Measurements from ENCODE around the gene FCER1G.

FCER1G gene

DNA sequence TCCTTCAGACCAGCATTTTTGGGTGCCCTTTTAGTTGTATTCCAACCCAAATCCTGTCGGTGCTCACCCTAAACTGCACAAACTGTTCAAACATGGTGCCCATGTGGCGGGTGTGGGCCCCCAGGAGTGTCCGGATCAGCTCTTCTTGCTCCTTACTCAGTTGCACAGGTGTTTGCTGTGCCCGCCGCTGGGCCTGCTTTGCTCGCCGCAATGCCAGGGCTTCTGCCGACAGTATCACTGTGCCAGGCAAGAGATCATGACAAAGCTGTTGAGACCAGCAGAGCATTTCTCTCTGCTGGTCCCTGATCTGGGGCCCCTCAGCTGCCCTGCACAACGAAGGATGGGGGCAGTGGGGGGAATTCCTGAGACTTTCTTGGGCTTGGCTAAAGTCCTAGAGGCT lies 18.0 kb downstream of the FCER1G start:
- Histone ChIP-seq H3K36me3 (ENCODE audit: control insufficient read depth in 2 of 2, insufficient read depth in 1 of 2, low read length in 2 of 2) (peaks cover 0 to 30% of the 10 kb centered on the region in 2 experiments; a peak in 1 of 3 replicates), H3K9me3 (ENCODE audit: control insufficient read depth, insufficient read depth, low read depth, low read length) (no peaks in the 10 kb centered on the region), H3K4me3 (ENCODE audit: low read depth, low read length) (no peak overlapping the region), H3K27ac (ENCODE audit: extremely low read depth, low read depth, low read length) (no peak overlapping the region), H3K4me1 (ENCODE audit: control insufficient read depth, insufficient read depth, low read length) (no peaks in the 10 kb centered on the region)
- ChIA-PET CTCF (interaction anchor here (0.6 to 1.5 kb wide), 4 partner anchors 58 to 802 kb away, joined by 3 to 7 read pairs (median 5); no protein-coding TSS in a partner anchor), POLR2A (interaction anchor here (1.2 kb wide), 1 partner anchor 81 kb away, joined by 3 read pairs; the partner anchor contains the start of gene SDHC)
- TF ChIP-seq ZNF133 (tag by site-specific recombination; IDR thresholded peaks at IDR 0.05) (no peak), ZNF433 (tag by site-specific recombination; IDR thresholded peaks at IDR 0.05; ENCODE audit: low read depth) (no peak), ZNF2 (tag by site-specific recombination; IDR thresholded peaks at IDR 0.05) (no peak), ZNF157 (tag by site-specific recombination; IDR thresholded peaks at IDR 0.05) (no peak), REPIN1 (tag by site-specific recombination; IDR thresholded peaks at IDR 0.05; ENCODE audit: low read depth) (no peak), ZNF146 (tag by site-specific recombination; IDR thresholded peaks at IDR 0.05) (no peak), KLF1 (tag by site-specific recombination; IDR thresholded peaks at IDR 0.05) (no peak), ZNF394 (tag by site-specific recombination; IDR thresholded peaks at IDR 0.05; ENCODE audit: borderline replicate concordance) (no peak), ZNF221 (tag by site-specific recombination; IDR thresholded peaks at IDR 0.05; ENCODE audit: borderline replicate concordance) (no peak)
- TF ChIP-seq, protein P1, sequence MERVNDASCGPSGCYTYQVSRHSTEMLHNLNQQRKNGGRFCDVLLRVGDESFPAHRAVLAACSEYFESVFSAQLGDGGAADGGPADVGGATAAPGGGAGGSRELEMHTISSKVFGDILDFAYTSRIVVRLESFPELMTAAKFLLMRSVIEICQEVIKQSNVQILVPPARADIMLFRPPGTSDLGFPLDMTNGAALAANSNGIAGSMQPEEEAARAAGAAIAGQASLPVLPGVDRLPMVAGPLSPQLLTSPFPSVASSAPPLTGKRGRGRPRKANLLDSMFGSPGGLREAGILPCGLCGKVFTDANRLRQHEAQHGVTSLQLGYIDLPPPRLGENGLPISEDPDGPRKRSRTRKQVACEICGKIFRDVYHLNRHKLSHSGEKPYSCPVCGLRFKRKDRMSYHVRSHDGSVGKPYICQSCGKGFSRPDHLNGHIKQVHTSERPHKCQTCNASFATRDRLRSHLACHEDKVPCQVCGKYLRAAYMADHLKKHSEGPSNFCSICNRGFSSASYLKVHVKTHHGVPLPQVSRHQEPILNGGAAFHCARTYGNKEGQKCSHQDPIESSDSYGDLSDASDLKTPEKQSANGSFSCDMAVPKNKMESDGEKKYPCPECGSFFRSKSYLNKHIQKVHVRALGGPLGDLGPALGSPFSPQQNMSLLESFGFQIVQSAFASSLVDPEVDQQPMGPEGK (tag by site-specific recombination; IDR thresholded peaks at IDR 0.05): no peak
- TF ChIP-seq, protein P2, sequence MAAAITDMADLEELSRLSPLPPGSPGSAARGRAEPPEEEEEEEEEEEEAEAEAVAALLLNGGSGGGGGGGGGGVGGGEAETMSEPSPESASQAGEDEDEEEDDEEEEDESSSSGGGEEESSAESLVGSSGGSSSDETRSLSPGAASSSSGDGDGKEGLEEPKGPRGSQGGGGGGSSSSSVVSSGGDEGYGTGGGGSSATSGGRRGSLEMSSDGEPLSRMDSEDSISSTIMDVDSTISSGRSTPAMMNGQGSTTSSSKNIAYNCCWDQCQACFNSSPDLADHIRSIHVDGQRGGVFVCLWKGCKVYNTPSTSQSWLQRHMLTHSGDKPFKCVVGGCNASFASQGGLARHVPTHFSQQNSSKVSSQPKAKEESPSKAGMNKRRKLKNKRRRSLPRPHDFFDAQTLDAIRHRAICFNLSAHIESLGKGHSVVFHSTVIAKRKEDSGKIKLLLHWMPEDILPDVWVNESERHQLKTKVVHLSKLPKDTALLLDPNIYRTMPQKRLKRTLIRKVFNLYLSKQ (tag by site-specific recombination; IDR thresholded peaks at IDR 0.05; ENCODE audit: borderline replicate concordance): no peak

DNA sequence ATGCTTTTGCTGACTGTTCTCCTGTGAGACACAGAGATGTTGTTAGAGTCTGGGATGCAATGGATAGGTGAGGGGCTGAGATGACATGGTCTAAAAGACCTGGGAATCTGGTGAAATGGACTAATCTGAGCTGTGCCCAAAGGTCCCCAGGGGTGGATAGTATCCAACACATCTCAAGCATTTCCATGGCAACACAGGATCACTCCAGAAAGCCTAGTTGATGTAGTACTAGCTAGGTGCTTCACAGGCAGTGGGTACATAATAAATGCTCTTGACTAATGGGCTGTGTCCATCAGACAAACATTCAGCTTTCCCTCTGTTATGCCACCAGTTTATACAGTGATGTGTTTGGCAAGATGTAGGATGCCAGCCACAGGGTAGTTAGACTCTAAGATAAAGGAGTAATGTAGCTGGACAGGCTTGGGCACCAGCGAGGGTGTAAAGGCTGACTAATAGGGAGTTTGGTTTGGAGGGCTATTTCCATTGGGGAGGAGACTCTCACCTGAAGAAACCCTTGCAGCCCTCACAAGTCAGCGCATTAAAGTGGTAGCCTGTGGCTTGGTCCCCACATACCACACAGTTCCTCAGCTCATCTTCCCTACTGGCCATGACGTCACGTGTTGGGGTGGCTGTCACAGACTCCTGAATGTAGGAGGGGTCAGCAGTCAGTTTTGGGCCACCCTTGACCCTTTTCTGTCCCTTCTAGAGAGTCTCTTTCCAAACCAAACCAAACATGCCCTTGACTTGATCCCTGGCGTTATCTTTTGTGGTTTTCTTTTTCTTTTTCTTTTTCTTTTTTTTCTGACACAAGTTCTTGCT lies 21.1 kb downstream of the FCER1G start:
- ChIA-PET CTCF (interaction anchor here (0.6 to 1.9 kb wide), 6 partner anchors 9 to 458 kb away, joined by 3 to 10 read pairs (median 4); partner anchors contain the start of gene TOMM40L), POLR2A (interaction anchor here (0.6 to 1.5 kb wide), 2 partner anchors 10 to 46 kb away, joined by 3 to 8 read pairs; partner anchors contain the start of gene TOMM40L)
- Histone ChIP-seq H3K36me3 (ENCODE audit: control insufficient read depth in 2 of 2, insufficient read depth in 1 of 2, low read length in 2 of 2) (no peaks in the 10 kb centered on the region), H3K9me3 (ENCODE audit: control insufficient read depth, insufficient read depth, low read depth, low read length) (no peaks in the 10 kb centered on the region), H3K4me3 (ENCODE audit: low read depth, low read length) (no peak overlapping the region), H3K27ac (ENCODE audit: extremely low read depth, low read depth, low read length) (no peak overlapping the region), H3K4me1 (ENCODE audit: control insufficient read depth, insufficient read depth, low read length) (no peaks in the 10 kb centered on the region)
- 0 out of 2 replicates have a peak, but pooled peaks have one; percentile 7 for TF ChIP-seq ZNF664 (tag by site-specific recombination; IDR thresholded peaks at IDR 0.05)
- TF ChIP-seq, protein P3, sequence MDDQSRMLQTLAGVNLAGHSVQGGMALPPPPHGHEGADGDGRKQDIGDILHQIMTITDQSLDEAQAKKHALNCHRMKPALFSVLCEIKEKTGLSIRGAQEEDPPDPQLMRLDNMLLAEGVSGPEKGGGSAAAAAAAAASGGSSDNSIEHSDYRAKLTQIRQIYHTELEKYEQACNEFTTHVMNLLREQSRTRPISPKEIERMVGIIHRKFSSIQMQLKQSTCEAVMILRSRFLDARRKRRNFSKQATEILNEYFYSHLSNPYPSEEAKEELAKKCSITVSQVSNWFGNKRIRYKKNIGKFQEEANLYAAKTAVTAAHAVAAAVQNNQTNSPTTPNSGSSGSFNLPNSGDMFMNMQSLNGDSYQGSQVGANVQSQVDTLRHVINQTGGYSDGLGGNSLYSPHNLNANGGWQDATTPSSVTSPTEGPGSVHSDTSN (CRISPR knock-in tag; IDR thresholded peaks at IDR 0.05): no peak

DNA sequence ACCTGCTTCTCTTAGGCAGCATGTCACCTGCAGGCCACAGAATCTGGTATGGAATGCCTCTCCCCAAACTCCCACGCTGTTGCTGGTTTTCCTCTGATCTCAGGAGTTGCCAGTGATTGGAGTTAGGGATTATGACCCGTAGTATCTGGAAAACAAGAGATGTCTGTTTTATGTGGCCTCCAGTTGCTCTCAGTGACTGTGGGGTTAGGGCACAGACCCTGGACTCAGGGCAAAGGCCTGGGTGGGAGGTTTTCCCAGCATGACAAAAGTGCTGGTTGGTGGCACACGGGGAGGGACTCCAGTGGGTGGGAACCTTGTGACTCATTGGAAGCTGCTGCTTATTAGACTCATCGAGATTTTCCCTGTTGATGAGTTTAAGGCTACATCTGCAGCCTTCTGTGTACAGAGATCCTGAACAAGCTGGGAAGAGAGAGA lies 23.0 kb downstream of the FCER1G start, which contains the start of gene NR1I3:
TSS of gene NR1I3 (minus strand) at position 165 of the 435 bp plus-strand sequence. CDS start 1,638 bp downstream, outside the sequence.
- ChIA-PET POLR2A (no interaction called here), CTCF (interaction anchor here (0.5 to 7.1 kb wide), 7 partner anchors 10 to 244 kb away, joined by 3 to 57 read pairs (median 3); partner anchors contain the start of gene TOMM40L)
- no peaks in the 10 kb centered on the region for H3K4me1 ChIP-seq (ENCODE audit: control insufficient read depth, insufficient read depth, low read length)
- H3K4me3 ChIP-seq (ENCODE audit: low read depth, low read length): no peak within 1 kb of the TSS
- H3K9me3 ChIP-seq (ENCODE audit: control insufficient read depth, insufficient read depth, low read depth, low read length): no peaks in the 10 kb centered on the region
- no peaks in the 10 kb centered on the region for H3K36me3 ChIP-seq (ENCODE audit: control insufficient read depth in 2 of 2, insufficient read depth in 1 of 2, low read length in 2 of 2)
- no peak within 1 kb of the TSS for H3K27ac ChIP-seq (ENCODE audit: extremely low read depth, low read depth, low read length)
- 0 out of 2 replicates have a peak, but pooled peaks have one; percentile 19 for TF ChIP-seq EGR2 (tag by site-specific recombination; IDR thresholded peaks at IDR 0.05; ENCODE audit: low read depth)
- TF ChIP-seq, protein P4, sequence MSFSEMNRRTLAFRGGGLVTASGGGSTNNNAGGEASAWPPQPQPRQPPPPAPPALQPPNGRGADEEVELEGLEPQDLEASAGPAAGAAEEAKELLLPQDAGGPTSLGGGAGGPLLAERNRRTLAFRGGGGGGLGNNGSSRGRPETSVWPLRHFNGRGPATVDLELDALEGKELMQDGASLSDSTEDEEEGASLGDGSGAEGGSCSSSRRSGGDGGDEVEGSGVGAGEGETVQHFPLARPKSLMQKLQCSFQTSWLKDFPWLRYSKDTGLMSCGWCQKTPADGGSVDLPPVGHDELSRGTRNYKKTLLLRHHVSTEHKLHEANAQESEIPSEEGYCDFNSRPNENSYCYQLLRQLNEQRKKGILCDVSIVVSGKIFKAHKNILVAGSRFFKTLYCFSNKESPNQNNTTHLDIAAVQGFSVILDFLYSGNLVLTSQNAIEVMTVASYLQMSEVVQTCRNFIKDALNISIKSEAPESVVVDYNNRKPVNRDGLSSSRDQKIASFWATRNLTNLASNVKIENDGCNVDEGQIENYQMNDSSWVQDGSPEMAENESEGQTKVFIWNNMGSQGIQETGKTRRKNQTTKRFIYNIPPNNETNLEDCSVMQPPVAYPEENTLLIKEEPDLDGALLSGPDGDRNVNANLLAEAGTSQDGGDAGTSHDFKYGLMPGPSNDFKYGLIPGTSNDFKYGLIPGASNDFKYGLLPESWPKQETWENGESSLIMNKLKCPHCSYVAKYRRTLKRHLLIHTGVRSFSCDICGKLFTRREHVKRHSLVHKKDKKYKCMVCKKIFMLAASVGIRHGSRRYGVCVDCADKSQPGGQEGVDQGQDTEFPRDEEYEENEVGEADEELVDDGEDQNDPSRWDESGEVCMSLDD (tag by site-specific recombination; IDR thresholded peaks at IDR 0.05): no peak
